ENCODE results near the gene C9orf40. TPM values are rescaled to one million over a fixed set of nuclear protein-coding genes. Genes with fewer than 3 reads are reported as not detected.

C9orf40 gene
- total and polyA plus RNA-seq, 2 donors (not counting 3 experiments of a cell fraction or from before 2014, with no cell fraction given), result 2.2 to 7.5 TPM

DNA sequence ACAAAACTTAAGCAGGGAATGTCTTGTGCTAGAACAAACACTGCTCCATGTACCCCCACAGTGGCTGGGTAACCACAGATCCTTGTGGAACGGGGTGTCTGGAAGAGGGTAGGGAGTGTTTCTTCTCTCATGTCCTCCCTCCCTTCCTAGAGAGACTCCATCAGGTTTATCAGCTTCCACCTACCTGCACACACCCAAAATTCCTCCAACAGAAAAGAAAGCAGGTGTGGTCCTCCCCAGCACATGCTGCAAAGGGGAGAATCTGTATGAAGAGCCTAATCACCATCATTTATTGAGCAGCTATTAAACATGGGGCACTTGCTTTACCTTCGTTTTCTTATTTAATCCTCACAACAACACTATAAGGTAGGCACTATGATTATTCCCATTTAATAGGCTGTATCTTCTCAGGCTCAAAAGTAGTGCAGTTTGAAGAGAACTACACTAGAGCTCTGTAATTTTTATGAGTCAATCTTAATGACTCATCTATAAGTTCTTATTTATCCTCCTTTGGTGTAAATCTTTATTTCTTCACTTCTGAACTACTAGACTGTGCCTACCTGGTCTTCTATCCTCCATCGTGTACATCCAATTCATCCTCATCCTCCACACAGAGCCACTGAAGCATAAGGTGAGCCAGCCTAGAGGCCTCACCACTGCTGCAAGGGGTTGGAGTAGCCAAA lies 31.6 kb downstream of the C9orf40 start:
- H3K9me3 ChIP-seq (replicated peaks; ENCODE audit: control insufficient read depth, insufficient read depth, low read length), result no peaks in the 10 kb centered on the region
- no peak overlapping the region for H3K4me2 ChIP-seq (ENCODE audit: insufficient read depth, low read length)
- dilution Hi-C loops (cut with MboI; ENCODE audit: extremely low pct_ligation_motif_present, low sequenced_read_pairs), result no loop called here
- H3K9ac ChIP-seq (replicated peaks; ENCODE audit: extremely low read depth, insufficient read depth, low read length), result no peak overlapping the region
- BruUV-seq (replicated peaks), result no TSS peak
- H3K36me3 ChIP-seq (ENCODE audit: control insufficient read depth in 2 of 2, extremely low read depth in 1 of 2, insufficient read depth in 2 of 2, low read length in 2 of 2), result no peaks in the 10 kb centered on the region
- no peak for FAIRE-seq
- H3K27ac ChIP-seq (ENCODE audit: insufficient read depth, low read depth, low read length), result no peak overlapping the region
- DNase-seq (ENCODE audit: low read depth, low spot score), result no peak
- TF ChIP-seq JUN (IDR thresholded peaks at IDR 0.05; ENCODE audit: borderline replicate concordance, insufficient read depth, insufficient read length, low read depth), result no peak
- no peak for TF ChIP-seq FOS (IDR thresholded peaks at IDR 0.05; ENCODE audit: borderline replicate concordance, insufficient read depth, low read length)
- no peak for TF ChIP-seq MYC (IDR thresholded peaks at IDR 0.05; ENCODE audit: low read depth, low read length)
- no peak for TF ChIP-seq POLR2A (IDR thresholded peaks at IDR 0.05; ENCODE audit: low read depth, low read length)
- TF ChIP-seq, protein P1, sequence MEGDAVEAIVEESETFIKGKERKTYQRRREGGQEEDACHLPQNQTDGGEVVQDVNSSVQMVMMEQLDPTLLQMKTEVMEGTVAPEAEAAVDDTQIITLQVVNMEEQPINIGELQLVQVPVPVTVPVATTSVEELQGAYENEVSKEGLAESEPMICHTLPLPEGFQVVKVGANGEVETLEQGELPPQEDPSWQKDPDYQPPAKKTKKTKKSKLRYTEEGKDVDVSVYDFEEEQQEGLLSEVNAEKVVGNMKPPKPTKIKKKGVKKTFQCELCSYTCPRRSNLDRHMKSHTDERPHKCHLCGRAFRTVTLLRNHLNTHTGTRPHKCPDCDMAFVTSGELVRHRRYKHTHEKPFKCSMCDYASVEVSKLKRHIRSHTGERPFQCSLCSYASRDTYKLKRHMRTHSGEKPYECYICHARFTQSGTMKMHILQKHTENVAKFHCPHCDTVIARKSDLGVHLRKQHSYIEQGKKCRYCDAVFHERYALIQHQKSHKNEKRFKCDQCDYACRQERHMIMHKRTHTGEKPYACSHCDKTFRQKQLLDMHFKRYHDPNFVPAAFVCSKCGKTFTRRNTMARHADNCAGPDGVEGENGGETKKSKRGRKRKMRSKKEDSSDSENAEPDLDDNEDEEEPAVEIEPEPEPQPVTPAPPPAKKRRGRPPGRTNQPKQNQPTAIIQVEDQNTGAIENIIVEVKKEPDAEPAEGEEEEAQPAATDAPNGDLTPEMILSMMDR (IDR thresholded peaks at IDR 0.05; ENCODE audit: extremely low read depth in 1 of 2, insufficient read depth in 1 of 2, low read depth in 1 of 2, low read length in 2 of 2), result no peak
- no peak for TF ChIP-seq EZH2 (IDR thresholded peaks at IDR 0.05; ENCODE audit: borderline replicate concordance, low read depth, low read length, severe bottlenecking)
- no peak for TF ChIP-seq GATA2 (IDR thresholded peaks at IDR 0.05; ENCODE audit: insufficient read depth, insufficient read length, low read depth, low read length)
- TF ChIP-seq, protein P2, sequence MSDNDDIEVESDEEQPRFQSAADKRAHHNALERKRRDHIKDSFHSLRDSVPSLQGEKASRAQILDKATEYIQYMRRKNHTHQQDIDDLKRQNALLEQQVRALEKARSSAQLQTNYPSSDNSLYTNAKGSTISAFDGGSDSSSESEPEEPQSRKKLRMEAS (IDR thresholded peaks at IDR 0.05; ENCODE audit: insufficient read depth, insufficient read length), result no peak
- TF ChIP-seq POLR2AphosphoS5 (IDR thresholded peaks at IDR 0.05; ENCODE audit: insufficient read depth, low read depth, low read length), result no peak
- intact Hi-C loops (cut with micrococcal nuclease), result no loop called here
- ChIA-PET POLR2A (no interaction called here), CTCF (no interaction called here)
- no peak overlapping the region for H2AFZ ChIP-seq (ENCODE audit: low read depth, low read length)
- H3K79me2 ChIP-seq (ENCODE audit: control insufficient read depth, insufficient read depth, low read length), result no peaks in the 10 kb centered on the region
- H3K27me3 ChIP-seq (ENCODE audit: control insufficient read depth in 2 of 2, insufficient read depth in 2 of 2, low read length in 2 of 2), result no peaks in the 10 kb centered on the region
- H3K4me1 ChIP-seq (ENCODE audit: control insufficient read depth, extremely low read depth, insufficient read depth, low read length), result no peaks in the 10 kb centered on the region
- H3K9me1 ChIP-seq (replicated peaks; ENCODE audit: control insufficient read depth, extremely low read depth, insufficient read depth, low read length), result no peaks in the 10 kb centered on the region
- no peak overlapping the region for H3K4me3 ChIP-seq (replicated peaks in 1 of 3; ENCODE audit: insufficient read depth in 1 of 3, low read depth in 1 of 3, low read length in 3 of 3)
- no peaks in the 10 kb centered on the region for H4K20me1 ChIP-seq (replicated peaks; ENCODE audit: control insufficient read depth, extremely low read depth, insufficient read depth, low read length)

Measured in endothelial cell of umbilical vein (primary cell).